NB4 (cell line): ENCODE measurements around the gene MPND.

Experiments used
- CTCF ChIP-seq: IDR thresholded peaks from one replicate; pipeline ENCODE4 v1.5.1; 2012; ENCODE audit warnings: low read depth, low read length
- POLR2A ChIP-seq: IDR thresholded peaks from 2 replicates; pipeline ENCODE4 v1.6.1; 2011; ENCODE audit warnings: mild to moderate bottlenecking; ENCODE audit not compliant: insufficient read length; ENCODE audit errors: extremely low read depth

GRCh38 chr19:4342615-4343369, 570 bp upstream of the MPND start:
- TF ChIP-seq POLR2A (peak; percentile 47), CTCF (no peak)
